GM21717 (cell line): ENCODE results near the gene LITAFD.
A peak's percentile ranks its signal among the peaks of the same experiment; 100 is the strongest.
"Not testable (repeated sequence)": the region's sequence is repeated elsewhere in the genome, so short reads cannot be mapped to it uniquely, and the experiment has no call there.

Experiments used
- ATAC-seq: cut with Tn5 transposase; IDR thresholded peaks from one replicate; pipeline ENCODE4 v1.9.1; 2021; ENCODE audit warnings: mild to moderate bottlenecking, moderate library complexity; ENCODE audit not compliant: unreplicated experiment

Gene LITAFD

GRCh38 chr16:8855972-8856371, 26.2 kb upstream of the LITAFD start:
- no peak for ATAC-seq

DNA sequence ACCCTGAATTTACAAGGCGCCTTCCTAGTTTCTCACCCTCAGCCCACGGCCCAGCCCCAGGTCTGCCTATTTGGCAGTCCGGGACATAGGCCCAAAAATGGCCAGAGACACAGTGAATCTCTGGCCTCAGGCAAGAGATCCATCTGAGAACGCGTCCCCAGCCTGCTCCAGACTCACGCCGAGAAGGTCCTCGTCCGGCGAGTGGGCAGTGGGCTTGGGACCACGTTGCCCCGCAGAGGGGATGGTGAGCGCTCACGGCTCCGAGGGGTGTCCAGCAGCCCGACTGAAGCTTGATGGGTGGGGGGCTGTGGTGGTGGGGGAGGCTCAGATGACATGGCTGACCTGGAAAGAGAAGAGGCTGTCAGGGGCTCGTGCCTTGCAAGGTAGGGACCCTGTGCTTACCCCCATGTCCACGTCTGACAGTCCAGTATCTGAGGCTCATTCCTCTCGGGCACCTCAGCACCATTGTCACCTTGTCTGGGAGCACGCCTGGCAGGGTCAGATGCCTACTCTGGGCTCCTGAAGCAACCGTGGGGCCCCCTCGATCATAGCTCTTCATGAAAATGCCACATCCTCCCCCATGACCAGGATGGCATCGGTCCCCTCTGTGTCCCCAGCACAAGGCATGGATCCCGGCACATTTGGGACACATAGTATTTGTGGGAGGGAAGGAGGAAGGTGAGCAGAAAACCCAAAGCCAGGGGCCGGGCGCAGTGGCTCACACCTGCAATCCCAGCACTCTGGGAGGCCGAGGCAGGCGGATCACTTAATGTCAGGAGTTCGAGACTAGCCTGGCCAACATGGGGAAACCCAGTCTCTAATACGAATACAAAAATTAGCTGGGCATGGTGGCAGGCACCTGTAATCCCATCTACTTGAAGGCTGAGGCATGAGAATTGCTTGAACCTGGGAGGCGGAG, 22.9 kb upstream of the LITAFD start:
- no peak for ATAC-seq

DNA sequence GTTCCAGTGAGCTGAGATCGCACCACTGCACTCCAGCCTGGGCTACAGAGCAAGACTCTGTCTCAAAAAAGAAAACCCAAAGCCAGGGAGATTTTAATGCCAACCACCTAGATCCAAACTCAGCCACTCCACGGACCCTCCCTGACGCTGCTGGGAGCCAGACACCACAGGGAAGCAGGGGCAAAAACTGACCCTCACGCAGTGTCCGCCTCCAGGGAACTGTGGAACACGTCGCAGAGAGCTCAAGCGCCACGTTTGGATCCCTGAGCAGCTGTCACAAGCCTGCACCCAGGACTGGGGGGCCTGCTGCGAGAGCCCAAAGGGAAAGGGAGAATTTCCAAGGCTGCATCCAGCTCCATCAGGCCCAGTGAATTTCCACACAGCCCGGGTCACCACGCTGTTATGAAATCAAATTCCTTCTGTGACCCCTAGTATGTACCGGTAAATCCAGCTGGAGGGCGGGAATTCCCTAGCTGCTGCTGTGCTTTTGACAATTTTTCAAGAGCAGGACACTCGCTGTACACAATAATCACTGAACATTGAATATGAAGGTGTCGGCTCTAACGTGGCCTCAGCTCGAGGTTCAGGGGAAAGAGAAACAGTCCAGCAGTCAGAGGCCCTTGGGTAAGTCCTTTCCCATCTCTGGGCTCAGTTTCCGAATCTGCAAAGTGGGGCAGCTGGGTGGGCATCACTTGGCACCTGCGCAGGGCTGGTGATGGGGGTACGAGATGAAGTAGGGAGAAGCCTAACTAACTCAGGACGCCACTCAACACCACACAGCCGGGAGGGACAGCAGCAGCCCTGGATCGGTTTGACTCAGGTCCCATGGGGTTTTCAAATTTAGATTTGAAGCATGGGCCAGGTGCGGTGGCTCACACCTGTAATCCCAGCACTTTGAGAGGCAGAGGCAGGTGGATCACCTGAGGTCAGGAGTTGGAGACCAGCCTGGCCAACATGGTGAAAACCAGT, 22.0 kb upstream of the LITAFD start:
- no peak for ATAC-seq

- no peak for ATAC-seq
These were observed 20.4 kb upstream of the LITAFD start for GRCh38 chr16:8861563-8862308.

GRCh38 chr16:8862309-8863130, 19.6 kb upstream of the LITAFD start:
- ATAC-seq = no peak

DNA sequence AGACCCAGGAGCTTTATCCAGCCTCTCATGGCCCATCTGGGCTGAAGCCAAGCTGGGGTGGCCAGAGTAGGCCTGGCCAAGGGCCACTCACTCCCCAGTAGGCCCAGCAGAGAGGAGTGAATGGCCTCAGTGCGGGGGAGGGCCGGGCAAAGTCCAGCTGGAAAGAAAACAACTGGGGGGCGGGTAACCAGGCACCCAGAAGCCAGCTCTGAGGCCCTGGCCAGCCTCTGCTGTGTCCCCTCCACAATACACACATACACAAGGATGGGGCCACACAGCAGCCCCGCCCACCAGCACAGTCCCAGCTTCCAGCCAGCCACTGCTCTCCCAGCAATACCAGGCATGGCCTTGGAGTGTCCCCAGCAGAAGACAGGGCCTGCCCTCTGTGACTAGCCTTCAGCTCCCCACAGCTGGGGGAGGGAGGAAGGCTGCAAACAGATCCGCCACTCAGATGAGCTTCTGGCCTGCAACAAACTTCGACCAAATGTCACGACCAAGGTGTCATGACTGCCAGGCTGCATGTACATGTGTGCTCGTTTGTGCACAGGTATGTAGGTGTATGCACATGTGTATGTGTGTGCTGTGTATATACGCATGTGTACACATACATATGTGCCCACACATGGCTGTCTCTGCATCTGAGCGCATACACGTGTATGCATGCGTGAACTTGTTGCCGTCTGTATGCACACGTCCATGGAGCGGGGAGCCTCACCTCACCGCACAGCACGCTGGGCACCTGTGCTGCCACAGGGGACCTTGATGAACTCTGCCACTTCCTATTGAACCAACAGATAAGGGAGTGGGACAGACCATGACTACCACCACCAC, 18.3 kb upstream of the LITAFD start:
- no peak for ATAC-seq

- no peak for ATAC-seq
These were observed 17.6 kb upstream of the LITAFD start for GRCh38 chr16:8864480-8865110.

GRCh38 chr16:8865145-8865882, 16.8 kb upstream of the LITAFD start:
- no peak for ATAC-seq

GRCh38 chr16:8866118-8866883, 15.8 kb upstream of the LITAFD start:
- no peak for ATAC-seq

- ATAC-seq = no peak
These were observed 15.3 kb upstream of the LITAFD start for GRCh38 chr16:8866884-8867215.

DNA sequence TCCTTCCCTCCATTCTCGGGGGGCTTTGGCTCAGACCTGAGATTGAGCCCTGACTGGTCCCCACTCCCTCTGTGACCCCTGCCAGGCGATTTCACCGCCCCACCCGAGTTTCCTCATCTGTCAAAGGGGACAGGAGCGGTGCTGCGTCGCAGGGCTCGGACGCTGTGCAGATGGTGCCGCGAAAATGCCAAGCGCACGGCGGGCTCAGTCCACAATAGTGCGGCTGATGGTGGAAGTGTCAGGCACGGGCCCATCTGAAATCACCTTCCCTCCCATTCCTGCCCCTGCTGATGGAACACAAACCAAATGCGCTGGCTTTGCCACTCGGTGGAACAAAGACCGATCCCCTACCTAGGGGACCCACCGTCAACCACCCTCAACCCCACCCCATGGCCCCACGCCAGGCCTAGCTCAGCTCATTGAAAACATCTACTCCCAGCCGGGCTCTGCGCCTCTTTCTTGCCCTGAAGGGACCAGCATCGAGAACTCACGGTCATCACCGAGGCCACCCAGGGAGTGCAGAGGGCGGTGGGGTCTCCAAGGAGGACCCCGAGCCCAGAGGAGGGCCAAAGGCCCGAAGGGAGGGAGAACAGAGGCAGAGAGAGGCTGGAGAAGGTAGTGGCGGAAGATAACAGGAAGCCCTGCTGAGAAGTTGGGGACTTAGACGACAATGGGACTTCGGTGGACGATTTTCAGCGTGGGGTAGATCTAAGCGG, 14.8 kb upstream of the LITAFD start:
- ATAC-seq = no peak

DNA sequence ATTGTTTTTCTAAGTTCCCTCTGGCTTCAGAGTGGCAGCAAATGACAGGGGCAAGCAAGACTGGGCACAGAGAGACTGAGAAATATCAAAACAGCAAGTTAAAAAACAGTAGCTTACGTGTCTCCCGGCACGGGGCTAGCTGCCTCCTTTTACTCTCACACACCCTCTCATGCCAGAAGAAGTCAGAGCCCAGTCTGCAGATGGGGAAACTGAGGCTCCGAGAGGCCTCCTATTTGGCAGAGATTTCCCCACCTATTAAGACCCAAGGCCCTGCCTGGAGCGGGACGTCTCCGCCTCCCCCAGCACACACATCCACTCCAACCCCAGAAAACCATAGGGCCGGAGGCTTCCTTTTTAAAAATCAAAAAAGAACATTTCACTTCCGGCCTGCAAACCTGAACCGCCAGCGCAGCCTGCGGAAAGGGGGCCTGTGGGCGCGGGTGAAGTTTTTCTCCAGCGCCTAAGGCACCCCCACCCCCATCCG, 14.2 kb upstream of the LITAFD start:
- ATAC-seq = no peak

DNA sequence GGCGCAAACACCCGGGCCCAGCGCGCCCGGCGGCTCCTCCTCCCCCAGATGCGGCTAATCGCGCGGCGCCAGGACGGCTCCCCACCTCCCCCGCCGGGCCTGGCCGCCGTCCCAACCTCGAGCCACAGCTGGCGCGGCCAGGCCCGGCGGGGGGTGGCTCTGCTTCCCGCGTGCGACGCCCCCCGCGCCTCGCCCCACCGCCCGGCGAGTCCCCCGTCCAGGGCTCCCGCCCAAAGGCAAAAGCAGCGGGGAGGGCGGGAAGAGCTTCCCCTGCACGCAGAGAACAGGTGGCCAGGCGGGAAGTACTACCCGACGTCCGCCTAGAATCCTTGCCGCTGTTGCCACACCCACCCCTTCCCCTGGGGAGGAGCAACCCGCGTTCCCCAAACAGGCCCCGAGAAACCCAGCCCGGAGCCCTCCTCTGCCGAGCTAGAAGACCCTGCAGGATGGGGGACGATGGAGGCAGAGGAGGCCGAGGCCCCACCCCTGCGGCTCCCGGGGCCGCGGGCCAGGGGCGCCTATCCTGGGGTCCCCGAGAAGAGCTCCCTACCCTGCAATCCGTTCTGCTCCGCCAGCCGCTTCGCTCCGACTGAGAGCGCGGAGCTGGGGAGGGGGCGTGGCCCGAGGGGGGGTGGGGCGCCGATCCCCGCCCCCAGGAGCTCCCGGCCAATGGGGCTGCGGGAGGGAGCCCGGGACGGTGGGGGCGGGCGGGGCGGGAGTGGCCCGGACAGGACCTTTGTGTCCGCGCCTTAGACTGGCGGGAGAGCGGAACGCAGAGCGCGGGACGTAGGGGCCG, 13.5 kb upstream of the LITAFD start, which contains the start of gene CARHSP1:
Gene CARHSP1, minus strand, starts transcription at position 591 of the 796 bp plus-strand sequence. CDS start 9,678 bp downstream, outside the sequence.
- peak; percentile 65 for ATAC-seq

- no peak for ATAC-seq
These were observed 12.8 kb upstream of the LITAFD start for GRCh38 chr16:8869212-8869987.

- not testable (repeated sequence) for ATAC-seq
These were observed 12.2 kb upstream of the LITAFD start for GRCh38 chr16:8869988-8870241.
